K562 (cell line): ENCODE results near the gene XCL2. TPM values are rescaled to one million over a fixed set of nuclear protein-coding genes. Genes with fewer than 3 reads are reported as not detected.
"Not testable (repeated sequence)": the region's sequence is repeated elsewhere in the genome, so short reads cannot be mapped to it uniquely, and the experiment has no call there.

Experiments
- TEAD1 ChIP-seq, 2 experiments: fragments of 450-650 bp in 1 of 2; sonication (generic) in 1 of 2; formaldehyde crosslinking; IDR thresholded peaks; 2 replicates each; pipeline versions ENCODE4 v1.4.0 to v1.8.0; 2020 to 2022; ENCODE audit warnings: mild to moderate bottlenecking in 2 of 2, missing genetic modification reagents in 1 of 2
- polyA plus RNA-seq, 8 experiments: library from polyadenylated mRNA; depleted of rRNA in 4 of 8; stranded (reverse) in 5 of 8; unstranded in 3 of 8; fragments of >200 nt; fragmentation: Nextera tagmentation in 2 of 8; fragmentation: Illumina TruSeq in 1 of 8; extraction: Ambion mirVana in 2 of 8; extraction: Trizol in 1 of 8; gene quantifications; 2 replicates each; pipeline versions ENCODE4 v1.2.1 to v1.2.3, GENCODE V29; 2011 to 2014; ENCODE audit warnings: inconsistent platforms in 1 of 8, missing spikeins in 1 of 8
- total RNA-seq, 7 experiments: library from RNA; depleted of rRNA in 6 of 7; stranded (reverse); fragments of >200 nt in 6 of 7; fragmentation: Illumina TruSeq in 2 of 7; extraction: Trizol in 2 of 7; gene quantifications; 2 replicates each; pipeline versions ENCODE4 v1.2.1 to v1.2.3, GENCODE V29; 2011 to 2021; ENCODE audit warnings: low replicate concordance in 1 of 7
- TF ChIP-seq, protein P1 (sequence below), 2 experiments: fragments of 450-650 bp; formaldehyde crosslinking in 1 of 2; IDR thresholded peaks; 2 replicates each; pipeline versions ENCODE4 v1.4.0 to v1.6.1; 2014 to 2020; ENCODE audit warnings: mild to moderate bottlenecking in 2 of 2, borderline replicate concordance in 1 of 2, low read depth in 1 of 2

Gene XCL2
- total and polyA plus RNA-seq, 9 of the 15 experiments (the other 6 are each of a cell fraction or from before 2014, with no cell fraction given), result not detected

DNA sequence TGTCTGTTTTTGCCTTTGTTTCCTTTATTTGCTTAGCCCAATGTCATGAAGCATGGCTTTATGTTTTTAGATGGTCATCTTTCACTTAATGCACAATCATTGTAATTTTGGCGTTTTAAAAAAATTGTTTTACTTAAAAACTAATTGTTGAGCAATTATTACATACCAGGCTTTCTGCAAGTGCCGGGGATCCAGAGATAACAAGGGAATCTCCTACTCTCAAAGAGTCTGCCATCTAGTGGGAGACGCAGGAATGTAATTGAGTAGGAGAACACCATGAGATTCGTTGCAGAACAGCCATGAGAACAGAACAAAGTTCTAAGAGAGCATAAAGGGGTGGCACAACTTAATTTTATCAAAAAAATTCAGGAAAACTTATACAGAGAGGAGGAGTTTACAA, 30.4 kb upstream of the XCL2 start (continued):
- TF ChIP-seq, protein P1, sequence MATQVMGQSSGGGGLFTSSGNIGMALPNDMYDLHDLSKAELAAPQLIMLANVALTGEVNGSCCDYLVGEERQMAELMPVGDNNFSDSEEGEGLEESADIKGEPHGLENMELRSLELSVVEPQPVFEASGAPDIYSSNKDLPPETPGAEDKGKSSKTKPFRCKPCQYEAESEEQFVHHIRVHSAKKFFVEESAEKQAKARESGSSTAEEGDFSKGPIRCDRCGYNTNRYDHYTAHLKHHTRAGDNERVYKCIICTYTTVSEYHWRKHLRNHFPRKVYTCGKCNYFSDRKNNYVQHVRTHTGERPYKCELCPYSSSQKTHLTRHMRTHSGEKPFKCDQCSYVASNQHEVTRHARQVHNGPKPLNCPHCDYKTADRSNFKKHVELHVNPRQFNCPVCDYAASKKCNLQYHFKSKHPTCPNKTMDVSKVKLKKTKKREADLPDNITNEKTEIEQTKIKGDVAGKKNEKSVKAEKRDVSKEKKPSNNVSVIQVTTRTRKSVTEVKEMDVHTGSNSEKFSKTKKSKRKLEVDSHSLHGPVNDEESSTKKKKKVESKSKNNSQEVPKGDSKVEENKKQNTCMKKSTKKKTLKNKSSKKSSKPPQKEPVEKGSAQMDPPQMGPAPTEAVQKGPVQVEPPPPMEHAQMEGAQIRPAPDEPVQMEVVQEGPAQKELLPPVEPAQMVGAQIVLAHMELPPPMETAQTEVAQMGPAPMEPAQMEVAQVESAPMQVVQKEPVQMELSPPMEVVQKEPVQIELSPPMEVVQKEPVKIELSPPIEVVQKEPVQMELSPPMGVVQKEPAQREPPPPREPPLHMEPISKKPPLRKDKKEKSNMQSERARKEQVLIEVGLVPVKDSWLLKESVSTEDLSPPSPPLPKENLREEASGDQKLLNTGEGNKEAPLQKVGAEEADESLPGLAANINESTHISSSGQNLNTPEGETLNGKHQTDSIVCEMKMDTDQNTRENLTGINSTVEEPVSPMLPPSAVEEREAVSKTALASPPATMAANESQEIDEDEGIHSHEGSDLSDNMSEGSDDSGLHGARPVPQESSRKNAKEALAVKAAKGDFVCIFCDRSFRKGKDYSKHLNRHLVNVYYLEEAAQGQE (IDR thresholded peaks at IDR 0.05; ENCODE audit: borderline replicate concordance), result peak; percentile 59; the same call in 1 of the 2 replicates
- TF ChIP-seq, protein P1 (CRISPR knock-in tag; IDR thresholded peaks at IDR 0.05; ENCODE audit: low read depth), result not testable (repeated sequence)
- TF ChIP-seq TEAD1 (CRISPR knock-in tag; IDR thresholded peaks at IDR 0.05), result 0 out of 4 replicates have a peak, but pooled peaks of 1 of the 2 experiments have one; percentile 32
